ENCODE results near the gene CXCR4. TPM values are rescaled to one million over a fixed set of nuclear protein-coding genes. Genes with fewer than 3 reads are reported as not detected.

Gene CXCR4
- total and polyA plus RNA-seq, 2 of the 4 experiments (the other 2 are of a cell fraction), result not detected

- POLR2A ChIA-PET (ENCODE audit: unreplicated experiment), result no interaction called here
- H3K36me3 ChIP-seq (ENCODE audit: control insufficient read depth, insufficient read depth, low read length), result no peaks in the 10 kb centered on the region
- no TSS peak for BruUV-seq (replicated peaks)
- no peaks in the 10 kb centered on the region for H4K20me1 ChIP-seq (ENCODE audit: insufficient read depth, low read length)
- no peak overlapping the region for H4K8ac ChIP-seq (ENCODE audit: low read depth in 2 of 2, low read length in 2 of 2)
- no peak overlapping the region for H2BK20ac ChIP-seq (ENCODE audit: low read depth, low read length)
- H3K79me1 ChIP-seq (ENCODE audit: low read depth in 1 of 2, low read length in 2 of 2), result no peaks in the 10 kb centered on the region
- no peak overlapping the region for H3K4me2 ChIP-seq (ENCODE audit: low read depth, low read length)
- TF ChIP-seq FOS (IDR thresholded peaks at IDR 0.05; ENCODE audit: low read depth, low read length) (no peak), NFE2L2 (IDR thresholded peaks at IDR 0.05; ENCODE audit: low read depth, low read length) (no peak), RAD21 (IDR thresholded peaks at IDR 0.05; ENCODE audit: low read length) (no peak), POLR2A (IDR thresholded peaks at IDR 0.05; ENCODE audit: low read depth, low read length) (no peak), RCOR1 (IDR thresholded peaks at IDR 0.05; ENCODE audit: insufficient replicate concordance, low read length) (no peak), SMC3 (IDR thresholded peaks at IDR 0.05; ENCODE audit: low read depth, low read length) (no peak)
- H2BK15ac ChIP-seq (ENCODE audit: low read depth, low read length), result no peak overlapping the region
- CTCF ChIA-PET, result no interaction called here
- no peaks in the 10 kb centered on the region for H3K27me3 ChIP-seq (ENCODE audit: control insufficient read depth, insufficient read depth, low read length)
- no peak overlapping the region for H2AK5ac ChIP-seq (ENCODE audit: low read depth, low read length)
- no peaks in the 10 kb centered on the region for H3K9me1 ChIP-seq (ENCODE audit: insufficient read depth, low read length)
- H2AK9ac ChIP-seq (replicated peaks; ENCODE audit: low read depth, low read length, poor library complexity), result no peak overlapping the region
- no peak for ATAC-seq (ENCODE audit: low read depth)
- H3K4me3 ChIP-seq (ENCODE audit: insufficient read depth, low read depth, low read length), result no peak overlapping the region
- no peak overlapping the region for H3K18ac ChIP-seq (ENCODE audit: low read depth, low read length)
- no peak overlapping the region for H2BK5ac ChIP-seq (ENCODE audit: low read depth, low read length, poor library complexity, severe bottlenecking)
- H2BK120ac ChIP-seq (ENCODE audit: low read depth, low read length), result no peak overlapping the region
- H3K23ac ChIP-seq (ENCODE audit: low read depth, low read length), result no peak overlapping the region
- in situ Hi-C loops (cut with MboI; ENCODE audit: low sequenced_read_pairs), result no loop called here
- no peak overlapping the region for H3K4ac ChIP-seq (ENCODE audit: low read depth, low read length)
- no peak overlapping the region for H3K56ac ChIP-seq (ENCODE audit: extremely low read depth, insufficient read depth, low read length)
- H3K9ac ChIP-seq (ENCODE audit: low read depth, low read length), result no peak overlapping the region
- intact Hi-C loops (cut with micrococcal nuclease), result no loop called here
- H4K91ac ChIP-seq (ENCODE audit: insufficient read depth, low read depth, low read length), result no peak overlapping the region
- no peak overlapping the region for H4K5ac ChIP-seq (ENCODE audit: low read depth, low read length)
- no peak overlapping the region for H3K14ac ChIP-seq (replicated peaks; ENCODE audit: low read depth, low read length)
- no peak overlapping the region for H3K27ac ChIP-seq (ENCODE audit: insufficient read depth, low read length)
- DNase-seq, result no peak
- H3K9me3 ChIP-seq (ENCODE audit: control insufficient read depth, insufficient read depth, low read length), result no peaks in the 10 kb centered on the region
- H2AFZ ChIP-seq (replicated peaks; ENCODE audit: low read length, poor library complexity), result no peak overlapping the region
- no peaks in the 10 kb centered on the region for H3K4me1 ChIP-seq (ENCODE audit: control insufficient read depth, insufficient read depth, low read length)
- 40% methylated on average over 2 of the region's 7 CpGs; no CpG with 5 or more reads in 1 of the 2 experiments for WGBS, 2 experiments (ENCODE audit: extremely low coverage in 2 of 2, insufficient read length in 1 of 2)
- dilution Hi-C loops (cut with HindIII; ENCODE audit: low sequenced_read_pairs, unreplicated experiment), result no loop called here
These were observed 23.7 kb upstream of the CXCR4 start for GRCh38 chr2:136141510-136142149.
